ENCODE results near the gene GNG13.

GNG13 gene

DNA sequence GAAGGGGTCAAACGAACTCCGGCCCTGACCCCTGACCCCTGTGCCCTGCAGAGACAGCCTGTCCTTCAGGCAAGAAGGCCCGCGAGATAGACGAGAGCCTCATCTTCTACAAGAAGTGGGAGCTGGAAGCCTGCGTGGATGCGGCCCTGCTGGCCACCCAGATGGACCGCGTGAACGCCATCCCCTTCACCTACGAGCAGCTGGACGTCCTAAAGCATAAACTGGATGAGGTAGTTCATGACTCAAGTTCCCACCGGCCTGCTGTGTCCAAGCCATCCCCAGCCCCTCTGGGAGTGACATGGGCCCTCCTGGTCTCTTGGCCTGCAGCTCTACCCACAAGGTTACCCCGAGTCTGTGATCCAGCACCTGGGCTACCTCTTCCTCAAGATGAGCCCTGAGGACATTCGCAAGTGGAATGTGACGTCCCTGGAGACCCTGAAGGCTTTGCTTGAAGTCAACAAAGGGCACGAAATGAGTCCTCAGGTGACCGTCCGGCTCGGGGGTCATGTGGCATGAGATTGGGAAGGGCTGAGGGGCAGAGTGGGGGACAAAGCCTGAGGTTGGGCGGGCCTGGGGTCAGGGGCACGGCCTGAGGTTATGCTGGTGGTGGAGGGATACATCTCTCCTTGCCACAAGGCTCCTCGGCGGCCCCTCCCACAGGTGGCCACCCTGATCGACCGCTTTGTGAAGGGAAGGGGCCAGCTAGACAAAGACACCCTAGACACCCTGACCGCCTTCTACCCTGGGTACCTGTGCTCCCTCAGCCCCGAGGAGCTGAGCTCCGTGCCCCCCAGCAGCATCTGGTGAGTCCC, 34.3 kb downstream of the GNG13 start (continued):
- TF ChIP-seq ZNF660 (tag by site-specific recombination; IDR thresholded peaks at IDR 0.05) (no peak), PATZ1 (tag by site-specific recombination; IDR thresholded peaks at IDR 0.05) (no peak), ZSCAN23 (tag by site-specific recombination; IDR thresholded peaks at IDR 0.05) (no peak), ZEB2 (tag by site-specific recombination; IDR thresholded peaks at IDR 0.05) (no peak), ZNF24 (tag by site-specific recombination; IDR thresholded peaks at IDR 0.05) (no peak)

DNA sequence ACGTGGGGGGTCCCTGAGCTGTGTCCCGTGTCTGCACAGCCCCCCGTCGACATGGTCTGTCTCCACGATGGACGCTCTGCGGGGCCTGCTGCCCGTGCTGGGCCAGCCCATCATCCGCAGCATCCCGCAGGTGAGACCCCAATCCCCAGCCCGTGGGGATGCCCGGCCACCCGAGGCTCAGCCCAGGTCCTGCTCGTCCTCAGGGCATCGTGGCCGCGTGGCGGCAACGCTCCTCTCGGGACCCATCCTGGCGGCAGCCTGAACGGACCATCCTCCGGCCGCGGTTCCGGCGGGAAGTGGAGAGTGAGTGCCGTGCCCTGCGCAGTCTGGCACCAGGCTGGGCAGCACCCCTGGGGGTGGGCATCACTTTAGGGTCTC, 35.1 kb downstream of the GNG13 start:
- ChIA-PET CTCF (no interaction called here), POLR2A (no interaction called here)
- no peaks in the 10 kb centered on the region for H3K9me3 ChIP-seq (ENCODE audit: control insufficient read depth, insufficient read depth, low read depth, low read length)
- no peak overlapping the region for H3K27ac ChIP-seq (ENCODE audit: extremely low read depth, low read depth, low read length)
- TF ChIP-seq ZNF221 (tag by site-specific recombination; IDR thresholded peaks at IDR 0.05; ENCODE audit: borderline replicate concordance) (no peak), HIC1 (tag by site-specific recombination; IDR thresholded peaks at IDR 0.05) (peak; percentile 47; the same call in 1 of the 2 replicates)
- no peak overlapping the region for H3K4me3 ChIP-seq (ENCODE audit: low read depth, low read length)
- no peaks in the 10 kb centered on the region for H3K36me3 ChIP-seq (ENCODE audit: control insufficient read depth in 2 of 2, insufficient read depth in 1 of 2, low read length in 2 of 2)
- no peaks in the 10 kb centered on the region for H3K4me1 ChIP-seq (ENCODE audit: control insufficient read depth, insufficient read depth, low read length)

- H3K9me3 ChIP-seq (ENCODE audit: control insufficient read depth, insufficient read depth, low read depth, low read length): no peaks in the 10 kb centered on the region
- CTCF ChIA-PET: no interaction called here
- no peaks in the 10 kb centered on the region for H3K4me1 ChIP-seq (ENCODE audit: control insufficient read depth, insufficient read depth, low read length)
- POLR2A ChIA-PET: no interaction called here
- TF ChIP-seq ZNF2 (tag by site-specific recombination; IDR thresholded peaks at IDR 0.05) (no peak), ZNF529 (tag by site-specific recombination; IDR thresholded peaks at IDR 0.05; ENCODE audit: insufficient replicate concordance) (no peak), RBAK (tag by site-specific recombination; IDR thresholded peaks at IDR 0.05) (no peak), ZNF169 (tag by site-specific recombination; IDR thresholded peaks at IDR 0.05) (no peak), ZNF132 (tag by site-specific recombination; IDR thresholded peaks at IDR 0.05; ENCODE audit: borderline replicate concordance) (no peak), ZNF580 (tag by site-specific recombination; IDR thresholded peaks at IDR 0.05) (no peak), ZSCAN30 (tag by site-specific recombination; IDR thresholded peaks at IDR 0.05) (no peak), ZNF629 (tag by site-specific recombination; IDR thresholded peaks at IDR 0.05) (no peak), ZNF777 (tag by site-specific recombination; IDR thresholded peaks at IDR 0.05; ENCODE audit: borderline replicate concordance) (no peak), ZNF146 (tag by site-specific recombination; IDR thresholded peaks at IDR 0.05) (no peak), ZNF202 (tag by site-specific recombination; IDR thresholded peaks at IDR 0.05; ENCODE audit: borderline replicate concordance) (no peak), ZNF585B (tag by site-specific recombination; IDR thresholded peaks at IDR 0.05) (no peak), ZNF623 (tag by site-specific recombination; IDR thresholded peaks at IDR 0.05) (no peak), ZNF16 (tag by site-specific recombination; IDR thresholded peaks at IDR 0.05; ENCODE audit: low read depth) (no peak), SP7 (tag by site-specific recombination; IDR thresholded peaks at IDR 0.05) (no peak)
- TF ChIP-seq, protein P1, sequence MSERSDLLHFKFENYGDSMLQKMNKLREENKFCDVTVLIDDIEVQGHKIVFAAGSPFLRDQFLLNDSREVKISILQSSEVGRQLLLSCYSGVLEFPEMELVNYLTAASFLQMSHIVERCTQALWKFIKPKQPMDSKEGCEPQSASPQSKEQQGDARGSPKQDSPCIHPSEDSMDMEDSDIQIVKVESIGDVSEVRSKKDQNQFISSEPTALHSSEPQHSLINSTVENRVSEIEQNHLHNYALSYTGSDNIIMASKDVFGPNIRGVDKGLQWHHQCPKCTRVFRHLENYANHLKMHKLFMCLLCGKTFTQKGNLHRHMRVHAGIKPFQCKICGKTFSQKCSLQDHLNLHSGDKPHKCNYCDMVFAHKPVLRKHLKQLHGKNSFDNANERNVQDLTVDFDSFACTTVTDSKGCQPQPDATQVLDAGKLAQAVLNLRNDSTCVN (tag by site-specific recombination; optimal IDR thresholded peaks at IDR 0.05): no peak
- TF ChIP-seq, protein P2, sequence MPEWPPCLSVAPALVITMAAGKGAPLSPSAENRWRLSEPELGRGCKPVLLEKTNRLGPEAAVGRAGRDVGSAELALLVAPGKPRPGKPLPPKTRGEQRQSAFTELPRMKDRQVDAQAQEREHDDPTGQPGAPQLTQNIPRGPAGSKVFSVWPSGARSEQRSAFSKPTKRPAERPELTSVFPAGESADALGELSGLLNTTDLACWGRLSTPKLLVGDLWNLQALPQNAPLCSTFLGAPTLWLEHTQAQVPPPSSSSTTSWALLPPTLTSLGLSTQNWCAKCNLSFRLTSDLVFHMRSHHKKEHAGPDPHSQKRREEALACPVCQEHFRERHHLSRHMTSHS (tag by site-specific recombination; IDR thresholded peaks at IDR 0.05): no peak
- H3K4me3 ChIP-seq (ENCODE audit: low read depth, low read length): no peak overlapping the region
- H3K36me3 ChIP-seq (ENCODE audit: control insufficient read depth in 2 of 2, insufficient read depth in 1 of 2, low read length in 2 of 2): no peaks in the 10 kb centered on the region
- H3K27ac ChIP-seq (ENCODE audit: extremely low read depth, low read depth, low read length): no peak overlapping the region
Measured at GRCh38 chr16:764848-765487, 35.6 kb downstream of the GNG13 start.

All from HEK293 (cell line).